Gastroesophageal sphincter (tissue), 4 donors: Measurements from ENCODE around the gene SLC12A6. TPM values are rescaled to one million over a fixed set of nuclear protein-coding genes. Genes with fewer than 3 reads are reported as not detected.

Source experiments
- ATAC-seq: fragments of 150-250 bp; one replicate; pipeline ENCODE4 v1.9.1; 2016; ENCODE audit warnings: mild to moderate bottlenecking, moderate library complexity
- H3K27ac ChIP-seq, 4 donors: fragments of 200-600 bp; sonication (generic) in 3 of 4; 1 replicate in 3 of 4; 2 replicates in 1 of 4; pipeline ENCODE4 v1.5.1; 2016 to 2019
- H3K27me3 ChIP-seq: fragments of 200-600 bp; sonication (generic); one replicate; pipeline ENCODE4 v1.5.1; 2019
- H3K36me3 ChIP-seq, 2 donors: fragments of 200-600 bp; sonication (generic); one replicate each; pipeline ENCODE4 v1.5.1; 2019; ENCODE audit warnings: control low read depth in 1 of 2
- H3K4me1 ChIP-seq, 3 donors: fragments of 200-600 bp; sonication (generic); 1 replicate in 2 of 3; 2 replicates in 1 of 3; pipeline ENCODE4 v1.5.1; 2016 to 2019; ENCODE audit warnings: control low read depth in 2 of 3
- H3K4me3 ChIP-seq, 2 donors: fragments of 200-600 bp; sonication (generic); one replicate each; pipeline ENCODE4 v1.5.1; 2019; ENCODE audit warnings: mild to moderate bottlenecking in 1 of 2, moderate library complexity in 1 of 2
- H3K9me3 ChIP-seq, 3 donors: fragments of 200-600 bp; sonication (generic); one replicate each; pipeline ENCODE4 v1.5.1; 2017 to 2019; ENCODE audit warnings: control low read depth in 2 of 3
- EP300 ChIP-seq: sonication (generic); formaldehyde crosslinking; IDR thresholded peaks from one replicate; pipeline ENCODE4 v1.6.1; 2017; ENCODE audit warnings: antibody characterized with exemption, mild to moderate bottlenecking
- POLR2A ChIP-seq, 2 donors: fragments of 450-650 bp; IDR thresholded peaks; one replicate each; pipeline ENCODE4 v1.6.1; 2017; ENCODE audit warnings: antibody characterized with exemption in 2 of 2, mild to moderate bottlenecking in 2 of 2, moderate library complexity in 1 of 2
- POLR2AphosphoS5 ChIP-seq: sonication (generic); formaldehyde crosslinking; IDR thresholded peaks from one replicate; pipeline ENCODE4 v1.6.1; 2017; ENCODE audit warnings: antibody characterized with exemption
- WGBS, 2 donors: methylation state at CpG; one replicate each; pipeline ENCODE4 v1.1.5; 2018; ENCODE audit warnings: low coverage in 1 of 2; 5-methylcytosine and 5-hydroxymethylcytosine counted together
- total RNA-seq, 4 donors: library from RNA; depleted of rRNA; stranded (reverse); fragments of >200 nt; gene quantifications; one replicate each; pipeline ENCODE4 v1.1.0, GENCODE V29; 2016
- TF ChIP-seq, protein P1 (sequence below), 4 experiments: fragments of 200-600 bp in 2 of 4; fragments of 450-650 bp in 2 of 4; sonication (generic) in 1 of 4; IDR thresholded peaks; one replicate each; pipeline ENCODE4 v1.5.1; 2017 to 2019; ENCODE audit warnings: antibody characterized with exemption in 4 of 4, mild to moderate bottlenecking in 2 of 4, moderate library complexity in 2 of 4

SLC12A6 gene
- total RNA-seq, 4 donors from 2014 or later: 12.0 to 19.0 (median 15.7) TPM

DNA sequence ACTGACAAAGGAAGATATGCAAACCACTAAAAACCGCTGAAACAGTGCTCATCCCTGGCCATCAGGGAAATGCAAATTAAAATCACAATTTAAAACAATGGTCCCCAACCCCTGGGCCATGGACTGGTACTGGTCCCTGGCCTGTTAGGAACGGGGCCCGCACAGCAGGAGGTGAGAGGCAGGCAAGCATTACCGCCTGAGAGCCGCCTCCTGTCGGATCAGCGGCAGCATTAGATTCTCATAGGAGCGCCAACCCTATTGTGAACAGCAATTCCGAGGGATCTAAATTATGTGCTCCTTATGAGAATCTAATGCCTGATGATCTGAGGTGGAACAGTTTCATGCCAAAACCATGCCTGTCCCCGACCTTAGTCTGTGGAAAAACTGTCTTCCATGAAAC, 14.4 kb downstream of the SLC12A6 start:
- peaks cover 0 to 7% (median 4%) of the 10 kb centered on the region in 3 donors for H3K4me1 ChIP-seq
- no peaks in the 10 kb centered on the region for H3K36me3 ChIP-seq
- 95 to 98% methylated on average over 6 to 10 of the region's 10 CpGs for WGBS, 2 donors
- no peak for ATAC-seq
- no peak overlapping the region for H3K27ac ChIP-seq
- no peaks in the 10 kb centered on the region for H3K9me3 ChIP-seq
- H3K4me3 ChIP-seq: no peak overlapping the region
- no peaks in the 10 kb centered on the region for H3K27me3 ChIP-seq
- TF ChIP-seq, protein P1, sequence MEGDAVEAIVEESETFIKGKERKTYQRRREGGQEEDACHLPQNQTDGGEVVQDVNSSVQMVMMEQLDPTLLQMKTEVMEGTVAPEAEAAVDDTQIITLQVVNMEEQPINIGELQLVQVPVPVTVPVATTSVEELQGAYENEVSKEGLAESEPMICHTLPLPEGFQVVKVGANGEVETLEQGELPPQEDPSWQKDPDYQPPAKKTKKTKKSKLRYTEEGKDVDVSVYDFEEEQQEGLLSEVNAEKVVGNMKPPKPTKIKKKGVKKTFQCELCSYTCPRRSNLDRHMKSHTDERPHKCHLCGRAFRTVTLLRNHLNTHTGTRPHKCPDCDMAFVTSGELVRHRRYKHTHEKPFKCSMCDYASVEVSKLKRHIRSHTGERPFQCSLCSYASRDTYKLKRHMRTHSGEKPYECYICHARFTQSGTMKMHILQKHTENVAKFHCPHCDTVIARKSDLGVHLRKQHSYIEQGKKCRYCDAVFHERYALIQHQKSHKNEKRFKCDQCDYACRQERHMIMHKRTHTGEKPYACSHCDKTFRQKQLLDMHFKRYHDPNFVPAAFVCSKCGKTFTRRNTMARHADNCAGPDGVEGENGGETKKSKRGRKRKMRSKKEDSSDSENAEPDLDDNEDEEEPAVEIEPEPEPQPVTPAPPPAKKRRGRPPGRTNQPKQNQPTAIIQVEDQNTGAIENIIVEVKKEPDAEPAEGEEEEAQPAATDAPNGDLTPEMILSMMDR (IDR thresholded peaks at IDR 0.05): no peak
- TF ChIP-seq POLR2A (IDR thresholded peaks at IDR 0.05) (no peak), POLR2AphosphoS5 (no peak), EP300 (no peak)

DNA sequence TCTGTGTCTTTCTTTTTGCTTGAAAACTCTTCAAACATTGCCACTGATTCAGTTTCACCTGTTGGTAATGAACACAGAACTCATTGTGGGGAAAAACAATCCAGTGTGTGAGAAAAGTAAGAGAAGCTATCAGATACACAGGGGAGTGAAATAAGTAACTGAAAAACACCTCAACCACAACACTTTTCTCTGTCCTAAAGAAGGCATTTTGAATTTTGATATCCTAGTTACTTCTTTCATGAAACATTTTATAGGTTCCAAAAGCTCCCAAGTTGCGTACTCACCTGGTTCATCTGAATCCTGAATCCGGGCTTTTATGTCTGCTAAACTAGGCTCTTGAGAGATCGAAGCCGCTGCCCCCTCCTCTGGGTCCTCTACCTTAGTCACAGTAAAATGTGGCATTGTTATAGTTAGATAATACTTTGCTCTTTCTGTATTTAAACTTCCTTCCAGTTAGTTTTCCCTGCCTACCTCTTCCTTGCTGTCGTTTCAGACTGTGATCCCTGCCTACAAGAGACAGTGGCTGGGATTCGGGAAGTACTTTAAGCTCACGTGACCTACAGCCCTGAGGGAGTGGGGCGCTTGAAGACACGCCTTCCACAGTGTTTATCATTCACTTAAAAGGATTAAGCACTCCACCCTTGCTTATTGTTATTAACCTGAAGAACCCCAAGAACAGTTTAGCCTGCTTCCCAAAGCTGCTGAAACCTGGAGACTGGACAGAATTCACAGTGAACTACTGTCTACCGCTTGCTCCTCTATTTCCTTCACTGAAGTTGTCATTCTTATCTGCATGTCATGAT, 19.1 kb downstream of the SLC12A6 start:
- Histone ChIP-seq H3K4me1 (peaks cover 0 to 26% (median 7%) of the 10 kb centered on the region in 3 donors), H3K4me3 (peak overlapping the region; percentile 52 to 76), H3K27ac (peak overlapping the region; percentile 6 to 64 (median 57)), H3K36me3 (peaks cover 0 to 5% of the 10 kb centered on the region in 2 donors), H3K9me3 (no peaks in the 10 kb centered on the region), H3K27me3 (no peaks in the 10 kb centered on the region)
- TF ChIP-seq POLR2A (IDR thresholded peaks at IDR 0.05): peak in 1 of 2 donors; percentile 27
- TF ChIP-seq EP300: no peak
- TF ChIP-seq POLR2AphosphoS5: peak; percentile 25
- WGBS, 2 donors: 9 to 11% methylated on average over 10 of the region's 10 CpGs
- peak; percentile 94 for ATAC-seq

- no peak for ATAC-seq
- H3K4me1 ChIP-seq: peaks cover 0 to 26% (median 7%) of the 10 kb centered on the region in 3 donors
- H3K9me3 ChIP-seq: no peaks in the 10 kb centered on the region
- no peak for TF ChIP-seq EP300
- TF ChIP-seq POLR2AphosphoS5: no peak
- TF ChIP-seq, protein P1 (IDR thresholded peaks at IDR 0.05): no peak
- no peak for TF ChIP-seq POLR2A (IDR thresholded peaks at IDR 0.05)
- no peak overlapping the region for H3K27ac ChIP-seq
- no peaks in the 10 kb centered on the region for H3K27me3 ChIP-seq
- 80 to 81% methylated on average over 2 to 3 of the region's 3 CpGs for WGBS, 2 donors
- peaks cover 0 to 5% of the 10 kb centered on the region in 2 donors for H3K36me3 ChIP-seq
- no peak overlapping the region for H3K4me3 ChIP-seq
Measured at GRCh38 chr15:34314491-34315490, 22.8 kb downstream of the SLC12A6 start.

DNA sequence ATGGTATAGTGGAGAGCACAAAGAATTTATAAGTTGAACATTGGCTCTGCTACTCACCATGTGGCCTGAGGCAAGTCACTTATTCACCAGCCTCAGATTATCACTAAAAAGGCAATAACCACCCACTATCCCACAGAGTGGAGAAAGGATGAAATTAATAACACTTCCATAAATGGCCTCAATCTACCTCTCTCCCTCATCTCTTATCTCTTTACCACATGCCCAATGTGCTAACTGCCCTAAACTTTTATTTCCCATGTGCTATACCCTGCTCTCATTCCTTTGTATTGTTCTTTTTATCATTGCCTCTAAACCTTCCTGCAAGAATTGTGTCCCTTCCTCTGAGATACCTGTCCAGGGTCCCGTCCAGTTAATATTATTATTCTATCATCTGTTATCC, 26.0 kb downstream of the SLC12A6 start:
- H3K9me3 ChIP-seq: no peaks in the 10 kb centered on the region
- 100% methylated on average over 1 of the region's 1 CpG for WGBS, 2 donors
- no peak overlapping the region for H3K4me3 ChIP-seq
- H3K4me1 ChIP-seq: peaks cover 0 to 3% (median 0%) of the 10 kb centered on the region in 3 donors
- ATAC-seq: no peak
- H3K27me3 ChIP-seq: no peaks in the 10 kb centered on the region
- H3K36me3 ChIP-seq: peaks cover 0 to 9% of the 10 kb centered on the region in 2 donors
- no peak overlapping the region for H3K27ac ChIP-seq
- TF ChIP-seq, protein P1 (IDR thresholded peaks at IDR 0.05): no peak
- no peak for TF ChIP-seq EP300

DNA sequence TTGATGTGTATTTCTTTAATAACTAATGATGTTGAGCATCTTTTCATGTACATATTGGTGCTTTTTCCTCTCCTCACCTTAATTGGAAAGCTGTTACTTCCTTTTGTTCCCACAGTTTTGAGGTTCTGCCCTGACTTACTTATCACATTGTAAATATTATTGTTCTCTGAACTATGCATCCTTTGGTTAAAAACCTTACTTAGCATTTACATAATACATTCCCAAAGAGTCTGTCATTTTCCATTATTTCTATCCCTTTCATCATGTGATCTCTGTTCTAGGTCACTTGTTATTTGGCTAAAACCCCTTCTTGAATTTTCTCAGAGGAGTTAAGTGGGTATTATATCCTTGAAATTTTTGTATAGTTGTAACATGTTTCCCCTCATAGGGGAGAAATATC, 33.0 kb downstream of the SLC12A6 start:
- no peak for ATAC-seq
- no peak for TF ChIP-seq EP300
- TF ChIP-seq POLR2A (IDR thresholded peaks at IDR 0.05): no peak
- TF ChIP-seq POLR2AphosphoS5: no peak
- TF ChIP-seq, protein P1 (IDR thresholded peaks at IDR 0.05): no peak

More for the DNA sequence above, 33.0 kb downstream of the SLC12A6 start:
- Histone ChIP-seq H3K27ac (no peak overlapping the region), H3K36me3 (peaks cover 0 to 4% of the 10 kb centered on the region in 2 donors), H3K27me3 (no peaks in the 10 kb centered on the region), H3K9me3 (no peaks in the 10 kb centered on the region), H3K4me1 (no peaks in the 10 kb centered on the region), H3K4me3 (no peak overlapping the region)
